Neural progenitor cell (in vitro differentiated cells): ENCODE measurements around the gene ELP1. TPM values are rescaled to one million over a fixed set of nuclear protein-coding genes. Genes with fewer than 3 reads are reported as not detected.

ENCODE experiments used
- DNase-seq: peaks from one replicate; pipeline ENCODE4 v3.0.0-alpha.2; 2016; ENCODE audit warnings: low spot score
- H2AFZ ChIP-seq: fragments of 200-600 bp; sonication (generic); replicated peaks from 2 replicates; pipeline ENCODE4 v1.6.1; 2016; ENCODE audit warnings: antibody characterized with exemption
- H3F3A ChIP-seq: fragments of 200-600 bp; sonication (generic); 2 replicates; pipeline ENCODE4 v1.6.1; 2016; ENCODE audit warnings: antibody characterized with exemption, low read depth
- H3K27ac ChIP-seq: fragments of 200-600 bp; sonication (generic); 2 replicates; pipeline ENCODE4 v1.5.1; 2016; ENCODE audit warnings: mild to moderate bottlenecking
- H3K27me3 ChIP-seq: fragments of 200-600 bp; sonication (generic); 2 replicates; pipeline ENCODE4 v1.6.1; 2016; ENCODE audit warnings: mild to moderate bottlenecking, moderate library complexity
- H3K36me3 ChIP-seq: fragments of 200-600 bp; sonication (generic); 2 replicates; pipeline ENCODE4 v1.5.1; 2016
- H3K4me1 ChIP-seq: fragments of 200-600 bp; sonication (generic); 2 replicates; pipeline ENCODE4 v1.6.1; 2016; ENCODE audit warnings: mixed run types
- H3K4me2 ChIP-seq: fragments of 200-600 bp; sonication (generic); 2 replicates; pipeline ENCODE4 v1.6.1; 2016
- H3K4me3 ChIP-seq: fragments of 200-600 bp; sonication (generic); 2 replicates; pipeline ENCODE4 v1.5.1; 2016
- H3K79me2 ChIP-seq: fragments of 200-600 bp; sonication (generic); 2 replicates; pipeline ENCODE4 v1.6.1; 2016; ENCODE audit warnings: low read depth
- H3K9ac ChIP-seq: fragments of 200-600 bp; sonication (generic); 2 replicates; pipeline ENCODE4 v1.6.1; 2016
- H3K9me3 ChIP-seq: fragments of 200-600 bp; sonication (generic); 2 replicates; pipeline ENCODE4 v1.5.1; 2016; ENCODE audit warnings: low read depth
- H4K20me1 ChIP-seq: fragments of 200-600 bp; sonication (generic); 2 replicates; pipeline ENCODE4 v1.6.1; 2016; ENCODE audit warnings: low read depth
- H3K27ac Mint-ChIP-seq: 3 replicates; pipeline ENCODE4 v1.8.0; 2021; ENCODE audit warnings: mixed read lengths
- H3K27me3 Mint-ChIP-seq: 2 replicates; pipeline ENCODE4 v1.8.0; 2022; ENCODE audit warnings: low read depth, mild to moderate bottlenecking, inconsistent platforms, moderate library complexity, mixed read lengths; ENCODE audit not compliant: insufficient read depth
- H3K36me3 Mint-ChIP-seq: 3 replicates; pipeline ENCODE4 v1.8.0; 2021; ENCODE audit warnings: mixed read lengths
- H3K4me1 Mint-ChIP-seq: 3 replicates; pipeline ENCODE4 v1.8.0; 2021; ENCODE audit warnings: mixed read lengths
- H3K4me3 Mint-ChIP-seq: 3 replicates; pipeline ENCODE4 v1.8.0; 2021; ENCODE audit warnings: mild to moderate bottlenecking, moderate library complexity, mixed read lengths
- H3K9me3 Mint-ChIP-seq: 3 replicates; pipeline ENCODE4 v1.8.0; 2020; ENCODE audit warnings: mixed read lengths
- CTCF ChIP-seq: fragments of 200-600 bp; sonication (generic); IDR thresholded peaks from 2 replicates; pipeline ENCODE4 v1.5.1; 2017; ENCODE audit warnings: antibody characterized with exemption, mild to moderate bottlenecking
- EZH2 ChIP-seq: fragments of 200-600 bp; sonication (generic); IDR thresholded peaks from 2 replicates; pipeline ENCODE4 v1.6.1; 2017; ENCODE audit warnings: antibody characterized with exemption, mild to moderate bottlenecking, moderate library complexity
- EZH2phosphoT487 ChIP-seq: fragments of 200-600 bp; sonication (generic); IDR thresholded peaks from 2 replicates; pipeline ENCODE4 v1.6.1; 2017; ENCODE audit warnings: antibody characterized with exemption
- total RNA-seq: library from RNA; depleted of rRNA; stranded (reverse); fragments of >200 nt; gene quantifications from 2 replicates; pipeline ENCODE4 v1.2.3, GENCODE V29; 2015; ENCODE audit warnings: low replicate concordance

ELP1 gene
- total RNA-seq, 1 donor from 2014 or later = 97.2 TPM

GRCh38 chr9:108845507-108845906, 88.4 kb downstream of the ELP1 start:
- H3K4me1 Mint-ChIP-seq = peaks cover 6% of the 10 kb centered on the region
- Histone ChIP-seq H2AFZ (no peak overlapping the region), H3K4me2 (no peak overlapping the region), H3K4me1 (no peaks in the 10 kb centered on the region), H3K27me3 (no peaks in the 10 kb centered on the region), H3K4me3 (no peak overlapping the region), H3K27ac (no peak overlapping the region), H3K36me3 (no peaks in the 10 kb centered on the region), H4K20me1 (no peaks in the 10 kb centered on the region), H3K9me3 (no peaks in the 10 kb centered on the region), H3K79me2 (no peaks in the 10 kb centered on the region), H3F3A (no peaks in the 10 kb centered on the region), H3K9ac (no peak overlapping the region)
- H3K4me3 Mint-ChIP-seq = no peak overlapping the region
- H3K27me3 Mint-ChIP-seq = peaks cover 2% of the 10 kb centered on the region
- no peaks in the 10 kb centered on the region for H3K9me3 Mint-ChIP-seq
- H3K36me3 Mint-ChIP-seq = no peaks in the 10 kb centered on the region
- no peak for TF ChIP-seq EZH2phosphoT487
- no peak for TF ChIP-seq EZH2
- no peak for TF ChIP-seq CTCF
- H3K27ac Mint-ChIP-seq = no peak overlapping the region
- no peak for DNase-seq

GRCh38 chr9:108844856-108845255, 89.1 kb downstream of the ELP1 start:
- no peak overlapping the region for H3K4me2 ChIP-seq
- H3K27me3 ChIP-seq = no peaks in the 10 kb centered on the region
- DNase-seq = no peak
- H3K27ac ChIP-seq = no peak overlapping the region
- no peaks in the 10 kb centered on the region for H3K9me3 ChIP-seq
- no peaks in the 10 kb centered on the region for H3K9me3 Mint-ChIP-seq
- H3K36me3 Mint-ChIP-seq = no peaks in the 10 kb centered on the region
- no peaks in the 10 kb centered on the region for H3F3A ChIP-seq
- no peak overlapping the region for H3K4me3 Mint-ChIP-seq
- H3K79me2 ChIP-seq = no peaks in the 10 kb centered on the region
- H3K4me1 Mint-ChIP-seq = peaks cover 6% of the 10 kb centered on the region
- no peak overlapping the region for H3K9ac ChIP-seq
- no peaks in the 10 kb centered on the region for H3K4me1 ChIP-seq
- H3K36me3 ChIP-seq = no peaks in the 10 kb centered on the region
- TF ChIP-seq EZH2 (no peak), CTCF (no peak), EZH2phosphoT487 (no peak)
- H3K27me3 Mint-ChIP-seq = no peaks in the 10 kb centered on the region
- no peak overlapping the region for H3K27ac Mint-ChIP-seq
- H3K4me3 ChIP-seq = no peak overlapping the region
- no peaks in the 10 kb centered on the region for H4K20me1 ChIP-seq
- H2AFZ ChIP-seq = no peak overlapping the region

- Histone ChIP-seq H3K9ac (no peak overlapping the region), H3K9me3 (no peaks in the 10 kb centered on the region), H3K27me3 (no peaks in the 10 kb centered on the region), H3K27ac (no peak overlapping the region), H3K4me2 (no peak overlapping the region), H4K20me1 (no peaks in the 10 kb centered on the region), H3K79me2 (no peaks in the 10 kb centered on the region), H3K36me3 (no peaks in the 10 kb centered on the region), H3K4me1 (no peaks in the 10 kb centered on the region), H3F3A (no peaks in the 10 kb centered on the region), H2AFZ (no peak overlapping the region), H3K4me3 (no peak overlapping the region)
- Mint-ChIP-seq H3K27me3 (no peaks in the 10 kb centered on the region), H3K36me3 (no peaks in the 10 kb centered on the region), H3K4me3 (no peak overlapping the region), H3K27ac (no peak overlapping the region), H3K4me1 (peaks cover 6% of the 10 kb centered on the region), H3K9me3 (no peaks in the 10 kb centered on the region)
- no peak for DNase-seq
- no peak for TF ChIP-seq EZH2
- TF ChIP-seq CTCF = no peak
- TF ChIP-seq EZH2phosphoT487 = no peak
Measured at GRCh38 chr9:108844391-108844790, 89.5 kb downstream of the ELP1 start.
